HG03103 (cell line): ENCODE data around the gene GLIPR2.
"Not testable (repeated sequence)": the region's sequence is repeated elsewhere in the genome, so short reads cannot be mapped to it uniquely, and the experiment has no call there.

Source experiments
- ATAC-seq: cut with Tn5 transposase; IDR thresholded peaks from one replicate; pipeline ENCODE4 v1.9.1; 2021; ENCODE audit warnings: low read depth; ENCODE audit not compliant: unreplicated experiment

The GLIPR2 gene

GRCh38 chr9:36136272-36136893 lies at the start of gene GLIPR2:
TSS of gene GLIPR2 (plus strand) at chr9:36136733. CDS start at chr9:36136779, 46 bp downstream.
- ATAC-seq = peak; percentile 85

- not testable (repeated sequence) for ATAC-seq
Observed at GRCh38 chr9:36087054-36087453, 49.5 kb upstream of the GLIPR2 start.

GRCh38 chr9:36088020-36088419 lies 48.5 kb upstream of the GLIPR2 start:
- no peak for ATAC-seq

- ATAC-seq = no peak
Observed at GRCh38 chr9:36091026-36091953, 45.2 kb upstream of the GLIPR2 start.

- ATAC-seq = no peak
Observed at GRCh38 chr9:36092014-36092413, 44.5 kb upstream of the GLIPR2 start.

GRCh38 chr9:36092509-36093215 lies 43.9 kb upstream of the GLIPR2 start:
- ATAC-seq = peak; percentile 91

GRCh38 chr9:36093384-36093783 lies 43.1 kb upstream of the GLIPR2 start:
- no peak for ATAC-seq

- ATAC-seq = no peak
Observed at GRCh38 chr9:36099718-36100117, 36.8 kb upstream of the GLIPR2 start.

GRCh38 chr9:36100532-36100931 lies 36.0 kb upstream of the GLIPR2 start:
- ATAC-seq = no peak

GRCh38 chr9:36101916-36102741 lies 34.4 kb upstream of the GLIPR2 start:
- ATAC-seq = no peak

GRCh38 chr9:36102742-36103495 lies 33.6 kb upstream of the GLIPR2 start:
- peak; percentile 58 for ATAC-seq

- no peak for ATAC-seq
Observed at GRCh38 chr9:36109071-36109470, 27.5 kb upstream of the GLIPR2 start.

- ATAC-seq = no peak
Observed at GRCh38 chr9:36110434-36110833, 26.1 kb upstream of the GLIPR2 start.

GRCh38 chr9:36112516-36112915 lies 24.0 kb upstream of the GLIPR2 start:
- ATAC-seq = no peak

- no peak for ATAC-seq
Observed at GRCh38 chr9:36113999-36114398, 22.5 kb upstream of the GLIPR2 start.

- ATAC-seq = no peak
Observed at GRCh38 chr9:36116593-36116992, 19.9 kb upstream of the GLIPR2 start.

- no peak for ATAC-seq
Observed at GRCh38 chr9:36118201-36118600, 18.3 kb upstream of the GLIPR2 start.

GRCh38 chr9:36118706-36119105 lies 17.8 kb upstream of the GLIPR2 start:
- no peak for ATAC-seq

- ATAC-seq = no peak
Observed at GRCh38 chr9:36119476-36119875, 17.1 kb upstream of the GLIPR2 start.

- ATAC-seq = no peak
Observed at GRCh38 chr9:36120705-36121104, 15.8 kb upstream of the GLIPR2 start.
